ENCODE results near the gene CHRNB2. TPM values are rescaled to one million over a fixed set of nuclear protein-coding genes. Genes with fewer than 3 reads are reported as not detected.

Gene CHRNB2
- total and polyA plus RNA-seq, 9 of the 15 experiments (the other 6 are each of a cell fraction or from before 2014, with no cell fraction given), result 0.01 TPM; not detected in 8

DNA sequence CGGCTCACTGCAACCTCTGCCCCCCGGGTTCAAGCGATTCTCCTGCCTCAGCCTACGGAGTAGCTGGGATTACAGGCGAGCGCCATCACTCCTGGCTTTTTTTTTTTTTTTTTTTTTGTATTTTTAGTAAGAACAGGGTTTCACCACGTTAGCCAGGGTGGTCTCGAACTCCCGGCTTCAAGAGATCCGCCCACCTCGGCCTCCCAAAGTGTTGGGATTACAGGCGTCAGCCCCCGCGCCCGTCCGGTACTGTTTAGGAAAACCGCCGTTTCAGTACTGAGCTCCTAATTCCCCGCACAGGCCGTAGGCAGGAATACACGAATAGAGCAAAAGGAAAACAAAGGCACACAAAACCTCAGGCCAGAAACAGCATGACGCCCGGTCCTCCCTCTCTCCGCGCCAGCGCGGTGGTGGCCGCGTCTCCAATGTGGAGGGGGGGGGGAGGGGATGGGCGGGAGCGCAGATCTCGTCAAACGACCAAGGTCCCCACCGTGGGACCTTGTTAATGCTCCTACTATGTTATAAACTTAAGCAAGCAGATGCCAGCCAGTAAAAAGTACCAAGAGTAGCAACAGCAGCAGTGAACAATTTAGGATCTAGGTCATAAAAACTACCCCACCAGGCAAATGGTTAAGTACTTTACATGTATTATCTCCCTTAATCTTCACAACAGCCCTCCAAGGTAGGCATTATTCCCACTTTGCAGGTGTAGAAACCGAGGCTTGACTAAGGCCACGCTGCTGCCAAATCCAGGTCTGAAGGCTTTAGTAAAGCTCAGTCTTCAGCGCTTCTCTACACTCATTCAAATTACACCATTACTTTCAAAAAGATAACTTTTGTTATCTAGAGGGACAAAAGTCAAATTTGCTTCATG lies 41.1 kb downstream of the CHRNB2 start (continued):
- TF ChIP-seq ZFP36 (IDR thresholded peaks at IDR 0.05; ENCODE audit: low read depth, low read length, partially characterized antibody), result no peak
- no peak for TF ChIP-seq ZFPM2 (CRISPR knock-in tag; IDR thresholded peaks at IDR 0.05)
- peak; percentile 16; the same call in 1 of the 2 replicates for TF ChIP-seq SP1 (CRISPR knock-in tag; IDR thresholded peaks at IDR 0.05)
- no peak for TF ChIP-seq LCOR (CRISPR knock-in tag; IDR thresholded peaks at IDR 0.05)
- peak; percentile 27; the same call in 1 of the 2 replicates for TF ChIP-seq GTF2E2 (tag; IDR thresholded peaks at IDR 0.05)
- peak; percentile 8; the same call in 1 of the 2 replicates for TF ChIP-seq SMARCA4 (IDR thresholded peaks at IDR 0.05)
- 0 out of 3 replicates have a peak, but pooled peaks of 1 of the 2 experiments have one; percentile 3 for TF ChIP-seq CBX3 (IDR thresholded peaks at IDR 0.05; ENCODE audit: borderline replicate concordance in 1 of 2, low read length in 2 of 2)
- no peak for TF ChIP-seq NR2C2 (CRISPR knock-in tag; IDR thresholded peaks at IDR 0.05)
- peak; percentile 44 for TF ChIP-seq NR2C2 (tag; IDR thresholded peaks at IDR 0.05)
- no peak for TF ChIP-seq SRSF1 (IDR thresholded peaks at IDR 0.05; ENCODE audit: low read depth, low read length)
- TF ChIP-seq TBP (optimal IDR thresholded peaks at IDR 0.05; ENCODE audit: low read depth, low read length), result no peak
- peak; percentile 16; the same call in 1 of the 2 replicates for TF ChIP-seq ELF1 (tag; IDR thresholded peaks at IDR 0.05)
- TF ChIP-seq, protein P1, sequence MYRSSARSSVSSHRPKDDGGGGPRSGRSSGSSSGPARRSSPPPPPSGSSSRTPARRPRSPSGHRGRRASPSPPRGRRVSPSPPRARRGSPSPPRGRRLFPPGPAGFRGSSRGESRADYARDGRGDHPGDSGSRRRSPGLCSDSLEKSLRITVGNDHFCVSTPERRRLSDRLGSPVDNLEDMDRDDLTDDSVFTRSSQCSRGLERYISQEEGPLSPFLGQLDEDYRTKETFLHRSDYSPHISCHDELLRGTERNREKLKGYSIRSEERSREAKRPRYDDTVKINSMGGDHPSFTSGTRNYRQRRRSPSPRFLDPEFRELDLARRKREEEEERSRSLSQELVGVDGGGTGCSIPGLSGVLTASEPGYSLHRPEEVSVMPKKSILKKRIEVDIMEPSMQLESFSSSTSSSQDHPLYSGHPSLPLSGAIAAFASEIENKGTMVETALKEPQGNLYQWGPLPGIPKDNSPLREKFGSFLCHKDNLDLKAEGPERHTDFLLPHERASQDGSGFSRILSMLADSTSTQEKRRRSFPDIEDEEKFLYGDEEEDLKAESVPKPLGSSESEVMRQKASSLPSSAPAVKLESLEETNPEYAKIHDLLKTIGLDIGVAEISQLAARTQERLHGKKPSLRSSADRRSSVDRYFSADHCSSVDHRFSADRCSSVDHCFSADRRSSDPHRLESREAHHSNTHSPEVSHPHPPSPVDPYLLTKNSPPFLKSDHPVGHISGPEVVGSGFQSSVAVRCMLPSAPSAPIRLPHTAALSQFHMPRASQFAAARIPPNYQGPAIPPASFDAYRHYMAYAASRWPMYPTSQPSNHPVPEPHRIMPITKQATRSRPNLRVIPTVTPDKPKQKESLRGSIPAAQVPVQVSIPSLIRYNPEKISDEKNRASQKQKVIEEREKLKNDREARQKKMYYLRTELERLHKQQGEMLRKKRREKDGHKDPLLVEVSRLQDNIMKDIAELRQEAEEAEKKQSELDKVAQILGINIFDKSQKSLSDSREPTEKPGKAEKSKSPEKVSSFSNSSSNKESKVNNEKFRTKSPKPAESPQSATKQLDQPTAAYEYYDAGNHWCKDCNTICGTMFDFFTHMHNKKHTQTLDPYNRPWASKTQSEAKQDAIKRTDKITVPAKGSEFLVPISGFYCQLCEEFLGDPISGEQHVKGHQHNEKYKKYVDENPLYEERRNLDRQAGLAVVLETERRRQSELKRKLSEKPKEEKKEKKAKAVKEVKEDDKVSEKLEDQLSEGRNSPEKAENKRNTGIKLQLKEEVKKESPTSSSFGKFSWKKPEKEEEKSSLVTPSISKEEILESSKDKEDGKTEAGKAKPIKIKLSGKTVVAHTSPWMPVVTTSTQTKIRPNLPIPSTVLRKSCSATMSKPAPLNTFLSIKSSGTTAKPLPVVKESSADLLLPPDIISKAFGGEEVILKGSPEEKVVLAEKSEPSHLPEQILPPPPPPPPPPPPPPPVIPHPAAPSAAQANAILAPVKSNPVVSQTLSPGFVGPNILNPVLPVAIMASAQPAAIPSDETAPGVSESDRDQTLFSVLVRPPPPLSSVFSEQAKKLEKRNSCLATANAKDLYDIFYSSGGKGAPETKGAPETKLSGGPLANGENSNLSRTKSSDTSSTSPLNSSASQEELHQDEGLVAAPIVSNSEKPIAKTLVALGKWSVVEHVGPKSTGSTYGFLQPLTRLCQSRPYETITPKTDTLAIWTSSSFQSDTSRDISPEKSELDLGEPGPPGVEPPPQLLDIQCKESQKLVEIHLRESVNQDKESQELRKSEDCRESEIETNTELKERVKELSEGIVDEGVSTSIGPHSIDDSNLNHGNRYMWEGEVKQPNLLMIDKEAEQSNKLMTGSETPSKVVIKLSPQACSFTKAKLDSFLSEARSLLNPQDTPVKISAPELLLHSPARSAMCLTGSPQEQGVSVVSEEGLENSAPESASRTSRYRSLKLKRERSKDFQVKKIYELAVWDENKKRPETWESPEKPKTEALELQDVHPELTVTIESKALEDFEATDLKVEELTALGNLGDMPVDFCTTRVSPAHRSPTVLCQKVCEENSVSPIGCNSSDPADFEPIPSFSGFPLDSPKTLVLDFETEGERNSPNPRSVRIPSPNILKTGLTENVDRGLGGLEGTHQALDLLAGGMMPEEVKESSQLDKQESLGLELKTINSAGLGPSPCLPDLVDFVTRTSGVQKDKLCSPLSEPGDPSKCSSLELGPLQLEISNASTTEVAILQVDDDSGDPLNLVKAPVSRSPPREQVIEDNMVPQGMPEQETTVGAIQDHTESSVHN (IDR thresholded peaks at IDR 0.05; ENCODE audit: borderline replicate concordance in 1 of 2, low read depth in 1 of 2), result peak in 1 of 2 experiments; percentile 5; a peak in 1 of 4 replicates
- 0 out of 2 replicates have a peak, but pooled peaks have one; percentile 9 for TF ChIP-seq ZFX (CRISPR knock-in tag; IDR thresholded peaks at IDR 0.05)
- TF ChIP-seq, protein P2, sequence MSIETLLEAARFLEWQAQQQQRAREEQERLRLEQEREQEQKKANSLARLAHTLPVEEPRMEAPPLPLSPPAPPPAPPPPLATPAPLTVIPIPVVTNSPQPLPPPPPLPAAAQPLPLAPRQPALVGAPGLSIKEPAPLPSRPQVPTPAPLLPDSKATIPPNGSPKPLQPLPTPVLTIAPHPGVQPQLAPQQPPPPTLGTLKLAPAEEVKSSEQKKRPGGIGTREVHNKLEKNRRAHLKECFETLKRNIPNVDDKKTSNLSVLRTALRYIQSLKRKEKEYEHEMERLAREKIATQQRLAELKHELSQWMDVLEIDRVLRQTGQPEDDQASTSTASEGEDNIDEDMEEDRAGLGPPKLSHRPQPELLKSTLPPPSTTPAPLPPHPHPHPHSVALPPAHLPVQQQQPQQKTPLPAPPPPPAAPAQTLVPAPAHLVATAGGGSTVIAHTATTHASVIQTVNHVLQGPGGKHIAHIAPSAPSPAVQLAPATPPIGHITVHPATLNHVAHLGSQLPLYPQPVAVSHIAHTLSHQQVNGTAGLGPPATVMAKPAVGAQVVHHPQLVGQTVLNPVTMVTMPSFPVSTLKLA (conservative IDR thresholded peaks at IDR 0.05), result 0 out of 4 replicates have a peak, but pooled peaks have one; percentile 4 to 5
- peak; percentile 52 for TF ChIP-seq BCOR (IDR thresholded peaks at IDR 0.05)
- TF ChIP-seq CXXC5 (CRISPR knock-in tag; IDR thresholded peaks at IDR 0.05), result no peak
